Measurements from ENCODE around the gene SMARCD2.

SMARCD2 gene

DNA sequence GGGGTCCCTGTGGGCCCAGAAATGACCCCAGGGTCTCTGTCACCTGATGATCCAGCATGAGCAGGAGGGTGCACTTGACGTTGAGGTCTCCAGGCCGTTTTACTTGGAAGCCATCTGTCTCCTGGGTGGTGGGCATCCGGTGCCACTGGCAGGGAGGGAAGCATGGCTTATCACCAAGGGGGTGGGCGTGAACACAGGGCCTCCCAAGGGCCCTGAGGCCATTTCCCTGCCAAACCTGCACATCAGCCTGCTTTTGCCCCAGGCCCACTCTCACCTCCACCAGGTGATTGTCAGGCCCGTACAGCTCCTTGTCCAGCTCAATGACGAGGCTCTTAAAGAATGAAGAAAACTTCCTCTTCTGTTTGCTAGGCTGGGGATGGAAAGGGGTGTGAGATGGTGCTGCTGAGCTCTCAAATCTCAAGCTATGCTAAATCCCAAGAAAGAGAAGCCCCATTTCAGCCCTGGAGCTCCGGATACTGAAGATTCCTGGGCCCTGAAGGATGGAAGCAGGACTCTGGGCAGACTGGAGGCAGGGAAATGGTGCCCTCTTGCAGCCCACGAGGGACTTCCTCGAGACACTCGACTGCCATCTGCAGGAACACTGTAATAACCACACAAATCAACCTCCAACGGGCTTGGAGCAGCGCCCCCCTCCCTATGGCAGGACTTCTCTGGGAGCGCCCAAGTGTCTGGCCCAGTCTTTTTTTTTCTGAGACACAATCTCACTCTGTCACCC lies 7.9 kb downstream of the SMARCD2 start:
- TF ChIP-seq, protein P1, sequence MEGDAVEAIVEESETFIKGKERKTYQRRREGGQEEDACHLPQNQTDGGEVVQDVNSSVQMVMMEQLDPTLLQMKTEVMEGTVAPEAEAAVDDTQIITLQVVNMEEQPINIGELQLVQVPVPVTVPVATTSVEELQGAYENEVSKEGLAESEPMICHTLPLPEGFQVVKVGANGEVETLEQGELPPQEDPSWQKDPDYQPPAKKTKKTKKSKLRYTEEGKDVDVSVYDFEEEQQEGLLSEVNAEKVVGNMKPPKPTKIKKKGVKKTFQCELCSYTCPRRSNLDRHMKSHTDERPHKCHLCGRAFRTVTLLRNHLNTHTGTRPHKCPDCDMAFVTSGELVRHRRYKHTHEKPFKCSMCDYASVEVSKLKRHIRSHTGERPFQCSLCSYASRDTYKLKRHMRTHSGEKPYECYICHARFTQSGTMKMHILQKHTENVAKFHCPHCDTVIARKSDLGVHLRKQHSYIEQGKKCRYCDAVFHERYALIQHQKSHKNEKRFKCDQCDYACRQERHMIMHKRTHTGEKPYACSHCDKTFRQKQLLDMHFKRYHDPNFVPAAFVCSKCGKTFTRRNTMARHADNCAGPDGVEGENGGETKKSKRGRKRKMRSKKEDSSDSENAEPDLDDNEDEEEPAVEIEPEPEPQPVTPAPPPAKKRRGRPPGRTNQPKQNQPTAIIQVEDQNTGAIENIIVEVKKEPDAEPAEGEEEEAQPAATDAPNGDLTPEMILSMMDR (IDR thresholded peaks at IDR 0.05; ENCODE audit: low read depth, low read length), result peak; percentile 55
- H3K4me3 ChIP-seq (ENCODE audit: low read depth, low read length), result no peak overlapping the region

DNA sequence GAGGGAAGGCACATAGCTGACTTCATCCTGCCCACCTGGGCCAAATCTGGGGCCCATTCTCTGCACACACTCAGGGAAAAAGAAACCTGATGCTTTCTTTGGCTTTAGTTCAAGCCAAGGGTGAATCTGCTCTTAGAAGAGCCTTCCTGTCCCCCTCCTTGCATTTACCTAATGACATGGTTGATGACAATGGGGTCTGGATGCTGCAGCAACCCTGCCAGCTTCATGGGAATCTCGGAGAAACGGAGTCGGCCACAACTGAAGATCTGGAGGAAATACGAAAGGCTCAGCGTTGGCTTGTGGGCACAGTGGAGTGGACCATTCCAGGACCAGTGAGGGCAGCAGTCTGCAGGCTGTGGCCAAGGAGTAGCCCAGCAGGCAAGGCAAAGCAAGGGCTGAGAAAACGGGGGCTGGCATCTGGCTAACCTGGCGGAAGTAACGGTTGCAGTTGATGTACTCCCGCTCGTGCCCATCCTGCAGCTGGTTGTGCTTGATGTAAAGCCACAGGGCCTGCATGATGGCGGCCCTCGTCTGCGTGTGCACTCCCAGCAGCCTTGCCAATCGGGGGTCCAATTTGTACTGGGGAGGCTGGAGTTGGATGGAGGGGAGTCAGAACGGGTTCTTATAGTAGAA lies 8.6 kb downstream of the SMARCD2 start:
- TF ChIP-seq, protein P1 (IDR thresholded peaks at IDR 0.05; ENCODE audit: low read depth, low read length), result no peak
- no peak overlapping the region for H3K4me3 ChIP-seq (ENCODE audit: low read depth, low read length)

DNA sequence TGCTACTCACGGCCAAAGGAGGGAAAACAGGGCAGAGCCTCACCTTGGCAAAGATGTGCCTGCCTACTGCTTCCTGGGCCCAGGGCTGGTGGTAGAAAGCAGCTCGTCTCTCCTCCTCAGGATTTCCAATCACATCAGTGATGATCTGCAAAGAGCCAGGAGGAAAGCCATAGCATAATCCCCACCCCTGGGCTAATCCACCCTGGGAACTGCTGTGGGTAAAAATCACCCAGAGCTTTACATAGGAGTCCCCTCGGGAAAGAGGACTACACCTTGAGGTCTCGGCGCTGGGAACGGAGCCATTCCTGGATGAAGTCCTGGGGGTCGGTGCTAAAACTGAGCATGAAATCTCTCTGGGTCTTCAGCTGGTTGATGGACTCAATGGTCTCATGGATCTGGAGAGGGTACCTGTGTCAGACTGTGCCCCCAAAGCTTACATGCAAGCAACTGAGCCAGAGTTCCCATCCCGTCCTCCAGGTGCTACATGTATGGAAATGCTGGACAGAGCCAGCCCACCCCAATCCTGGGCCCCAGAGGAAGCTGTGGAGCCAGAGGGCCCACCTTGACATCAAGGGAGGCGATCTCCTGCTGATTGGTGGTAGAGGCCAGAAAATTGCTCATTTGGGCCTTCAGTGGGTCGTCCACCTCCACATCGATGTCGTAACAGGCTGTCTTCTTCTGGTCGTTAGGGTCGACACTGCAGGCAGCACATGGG lies 9.3 kb downstream of the SMARCD2 start:
- H3K4me3 ChIP-seq (ENCODE audit: low read depth, low read length), result no peak overlapping the region
- TF ChIP-seq, protein P1 (IDR thresholded peaks at IDR 0.05; ENCODE audit: low read depth, low read length), result no peak

DNA sequence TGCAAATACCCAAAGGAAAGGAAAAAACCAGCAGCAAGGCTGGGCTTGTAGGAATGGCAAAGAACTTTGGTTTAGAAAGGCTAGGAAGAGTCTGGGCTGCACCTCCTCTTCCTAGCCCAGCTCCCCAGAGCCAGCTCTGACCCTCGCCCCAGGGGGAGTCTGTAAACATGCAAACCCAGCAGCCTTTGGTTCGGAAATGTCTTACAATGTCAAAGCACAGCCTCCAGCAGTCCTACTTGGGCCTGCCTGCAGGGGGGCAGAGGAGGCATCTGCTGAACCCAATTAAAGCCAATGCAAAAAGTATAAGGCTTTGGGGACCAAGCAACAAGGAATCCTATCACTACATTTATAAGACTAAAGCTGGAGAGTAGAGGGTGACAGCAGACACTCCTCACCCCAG lies 10.0 kb downstream of the SMARCD2 start:
- TF ChIP-seq, protein P1 (IDR thresholded peaks at IDR 0.05; ENCODE audit: low read depth, low read length), result no peak
- H3K4me3 ChIP-seq (ENCODE audit: low read depth, low read length), result no peak overlapping the region

DNA sequence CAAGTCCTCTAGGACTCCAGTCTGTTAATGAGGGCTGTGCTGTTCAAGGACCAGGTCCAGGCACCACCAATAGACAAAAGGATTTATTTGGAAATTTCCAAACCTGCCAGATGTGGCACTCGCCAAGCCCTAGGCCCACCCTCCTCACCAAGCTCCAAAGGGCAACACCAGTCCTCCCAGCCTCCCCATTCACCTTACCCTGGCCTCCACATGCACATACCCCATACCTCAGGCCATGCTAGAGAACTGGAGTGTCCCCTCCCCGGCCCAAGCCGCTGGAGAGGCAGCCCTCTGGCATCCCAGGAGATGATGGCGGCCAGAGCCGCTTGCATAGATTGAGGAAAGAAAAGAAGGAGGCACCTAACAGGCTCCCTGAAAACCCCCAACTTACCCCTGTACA lies 10.5 kb downstream of the SMARCD2 start:
- TF ChIP-seq, protein P1 (IDR thresholded peaks at IDR 0.05; ENCODE audit: low read depth, low read length), result no peak
- H3K4me3 ChIP-seq (ENCODE audit: low read depth, low read length), result no peak overlapping the region

DNA sequence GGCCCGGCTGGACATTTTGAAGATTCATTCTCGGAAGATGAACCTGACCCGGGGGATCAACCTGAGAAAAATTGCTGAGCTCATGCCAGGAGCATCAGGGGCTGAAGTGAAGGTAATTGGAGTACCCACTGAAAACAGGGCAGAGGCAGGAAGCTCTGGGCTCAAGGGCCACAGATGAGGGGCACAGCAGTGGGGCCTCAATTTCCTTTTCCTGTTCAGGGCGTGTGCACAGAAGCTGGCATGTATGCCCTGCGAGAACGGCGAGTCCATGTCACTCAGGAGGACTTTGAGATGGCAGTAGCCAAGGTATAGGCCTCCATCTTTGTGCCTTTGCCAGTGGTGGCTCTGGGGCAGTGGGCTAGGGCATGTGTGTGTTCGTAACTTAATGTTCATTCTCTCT lies 11.0 kb downstream of the SMARCD2 start:
- H3K4me3 ChIP-seq (ENCODE audit: low read depth, low read length), result no peak overlapping the region
- TF ChIP-seq, protein P1 (IDR thresholded peaks at IDR 0.05; ENCODE audit: low read depth, low read length), result no peak
